Smooth muscle cell (in vitro differentiated cells): ENCODE results near the gene ZNG1F. TPM values are rescaled to one million over a fixed set of nuclear protein-coding genes. Genes with fewer than 3 reads are reported as not detected.
"Not testable (repeated sequence)": the region's sequence is repeated elsewhere in the genome, so short reads cannot be mapped to it uniquely, and the experiment has no call there.

ENCODE experiments used
- DNase-seq: peaks from one replicate; lab custom pipeline; 2025; ENCODE audit not compliant: unreplicated experiment; lab: John Stamatoyannopoulos, UW
- H2AFZ ChIP-seq: fragments of 200-600 bp; sonication (generic); 2 replicates; pipeline ENCODE4 v1.6.0; 2016; ENCODE audit warnings: antibody characterized with exemption, low read depth, mild to moderate bottlenecking
- H3F3A ChIP-seq: fragments of 200-600 bp; sonication (generic); 2 replicates; pipeline ENCODE4 v1.6.0; 2017; ENCODE audit warnings: antibody characterized with exemption, low read depth
- H3K27ac ChIP-seq: fragments of 200-600 bp; sonication (generic); 2 replicates; pipeline ENCODE4 v1.5.1; 2016; ENCODE audit warnings: low read depth, mild to moderate bottlenecking
- H3K27me3 ChIP-seq: fragments of 200-600 bp; sonication (generic); 2 replicates; pipeline ENCODE4 v1.6.1; 2016; ENCODE audit warnings: low read depth, mild to moderate bottlenecking
- H3K36me3 ChIP-seq: fragments of 200-600 bp; sonication (generic); 2 replicates; pipeline ENCODE4 v1.5.1; 2016; ENCODE audit warnings: low read depth
- H3K4me1 ChIP-seq: fragments of 200-600 bp; sonication (generic); 2 replicates; pipeline ENCODE4 v1.5.1; 2016; ENCODE audit warnings: low read depth
- H3K4me2 ChIP-seq: fragments of 200-600 bp; sonication (generic); 2 replicates; pipeline ENCODE4 v1.6.0; 2016; ENCODE audit warnings: mild to moderate bottlenecking
- H3K4me3 ChIP-seq: fragments of 200-600 bp; sonication (generic); 2 replicates; pipeline ENCODE4 v1.5.1; 2016; ENCODE audit warnings: mild to moderate bottlenecking
- H3K79me2 ChIP-seq: fragments of 200-600 bp; sonication (generic); 2 replicates; pipeline ENCODE4 v1.6.0; 2016; ENCODE audit warnings: low read depth, mild to moderate bottlenecking
- H3K9ac ChIP-seq: fragments of 200-600 bp; sonication (generic); 2 replicates; pipeline ENCODE4 v1.6.0; 2016; ENCODE audit warnings: low read depth
- H3K9me3 ChIP-seq: fragments of 200-600 bp; sonication (generic); replicated peaks from 2 replicates; pipeline ENCODE4 v1.5.1; 2016; ENCODE audit warnings: low read depth
- H4K20me1 ChIP-seq: fragments of 200-600 bp; sonication (generic); 2 replicates; pipeline ENCODE4 v1.6.0; 2016; ENCODE audit warnings: low read depth
- WGBS: methylation state at CpG from one replicate; pipeline ENCODE4 v1.1.7; 2016; ENCODE audit warnings: low lambda C conversion rate; 5-methylcytosine and 5-hydroxymethylcytosine counted together
- polyA plus RNA-seq: library from polyadenylated mRNA; unstranded; fragments of >200 nt; fragmentation: Nextera tagmentation; extraction: Ambion mirVana; gene quantifications from 2 replicates; pipeline ENCODE4 v1.2.1, GENCODE V29; 2016
- total RNA-seq: library from RNA; depleted of rRNA; stranded (reverse); fragments of >200 nt; gene quantifications from 2 replicates; pipeline ENCODE4 v1.2.3, GENCODE V29; 2014

The ZNG1F gene
- total RNA-seq (11.9 and 27.0 TPM in 2 replicates), polyA plus RNA-seq (12.7 and 14.1 TPM in 2 replicates)

DNA sequence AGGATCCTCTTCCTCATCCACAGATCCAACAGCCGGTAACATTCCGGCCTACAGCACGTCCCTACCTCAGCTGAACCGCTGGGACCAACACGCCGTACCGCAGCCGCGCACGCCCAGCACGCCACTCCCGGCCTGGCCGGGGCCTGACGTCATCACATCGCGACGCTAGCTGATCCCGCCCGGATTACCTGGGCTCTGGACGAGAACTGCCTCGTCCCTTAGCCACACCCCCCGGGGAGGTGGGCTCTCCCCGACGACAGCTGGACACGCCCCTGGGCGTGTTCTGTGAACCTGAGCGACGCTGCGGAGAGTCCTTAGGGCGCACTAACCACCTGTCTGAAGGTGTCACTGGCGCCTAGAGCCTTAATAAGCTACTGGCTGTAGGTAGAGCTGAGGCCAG, at the start of gene ZNG1F:
Gene ZNG1F (minus strand): TSS at position 101 of the 400 bp plus-strand sequence. CDS start 59 bp downstream, at position 42.
- H3K4me3 ChIP-seq, H3K4me1 ChIP-seq, H3K4me2 ChIP-seq, H3K9me3 ChIP-seq, H3K27me3 ChIP-seq, H3K27ac ChIP-seq, H2AFZ ChIP-seq, H4K20me1 ChIP-seq, DNase-seq, H3K79me2 ChIP-seq, H3K9ac ChIP-seq, H3K36me3 ChIP-seq, H3F3A ChIP-seq: not testable (repeated sequence)
- no CpG with 5 or more reads among the region's 31 CpGs for WGBS

DNA sequence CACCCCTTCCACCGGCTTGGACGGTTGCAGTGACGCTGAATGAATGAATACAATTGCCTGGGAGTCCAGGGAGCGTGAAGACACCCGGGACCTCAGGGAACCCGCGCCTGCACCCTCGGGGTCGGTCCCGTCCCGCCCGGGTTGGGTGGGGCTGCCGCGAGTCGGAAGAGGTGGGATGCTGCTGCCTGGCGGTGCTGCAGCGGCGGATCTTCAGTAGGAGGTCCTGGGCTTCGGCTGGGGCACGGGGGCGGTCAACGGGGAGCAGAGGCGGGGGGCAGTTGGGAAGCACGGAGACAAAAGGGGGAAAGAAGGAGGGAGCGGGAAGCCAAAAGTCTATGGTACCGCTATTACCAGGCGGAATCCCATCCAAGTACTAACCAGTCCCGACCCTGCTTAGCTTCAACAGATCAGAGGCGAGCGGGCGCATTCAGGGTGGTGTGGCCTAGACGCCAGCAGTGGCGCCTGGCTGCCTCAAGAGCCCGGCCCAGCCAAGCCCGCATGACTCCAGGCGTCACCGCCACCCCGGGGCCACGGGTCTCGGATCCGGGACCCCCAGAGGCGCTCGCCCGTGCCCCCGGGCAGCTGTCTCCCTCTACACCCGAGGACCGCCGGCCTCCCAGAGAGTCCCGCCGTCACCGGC, 48.1 kb upstream of the ZNG1F start:
- H3K4me3 ChIP-seq: peak overlapping the region; percentile 24
- H3K27me3 ChIP-seq, H3K27ac ChIP-seq, H3K9me3 ChIP-seq, H4K20me1 ChIP-seq, H3K36me3 ChIP-seq, H3K9ac ChIP-seq, H3K4me2 ChIP-seq, H3K79me2 ChIP-seq, DNase-seq, H3K4me1 ChIP-seq, H2AFZ ChIP-seq, H3F3A ChIP-seq: not testable (repeated sequence)
- 79% methylated on average over 37 of the region's 51 CpGs for WGBS

DNA sequence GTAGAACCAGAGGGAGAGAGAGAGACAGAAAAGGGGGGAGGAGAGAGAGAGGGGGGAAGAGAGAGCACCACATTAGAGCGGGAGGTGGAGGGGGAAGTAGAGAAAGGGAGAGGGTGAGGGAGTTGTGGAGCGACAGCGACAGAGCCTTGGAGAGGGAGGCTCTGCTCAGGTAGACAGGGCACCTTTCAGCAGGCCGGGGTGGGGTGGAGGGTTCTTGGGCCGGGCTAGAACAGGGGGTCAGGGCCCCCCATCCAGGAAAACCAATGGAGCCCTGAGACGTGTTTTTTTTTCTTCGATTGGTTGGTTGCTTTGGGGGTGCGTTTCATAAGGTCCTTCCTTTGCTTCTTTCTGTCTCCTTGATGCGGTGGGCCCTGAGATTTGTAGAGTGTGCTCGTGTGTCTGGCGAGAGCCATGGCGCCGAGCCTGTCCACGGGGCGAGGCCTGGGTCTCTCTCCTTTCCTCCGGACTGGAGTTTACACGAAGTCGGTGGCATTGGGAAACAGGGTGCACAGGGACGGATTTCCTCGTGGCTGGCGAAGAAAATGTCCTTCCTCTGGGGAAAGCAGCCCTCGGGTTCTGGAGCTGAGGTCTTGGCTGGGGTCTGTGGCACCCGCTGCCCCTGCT, 47.5 kb upstream of the ZNG1F start:
- whole genome bisulfite sequencing: 78% methylated on average over 22 of the region's 23 CpGs
- H3K27me3 ChIP-seq, H3K27ac ChIP-seq, H4K20me1 ChIP-seq, H3F3A ChIP-seq, DNase-seq, H2AFZ ChIP-seq, H3K9ac ChIP-seq, H3K36me3 ChIP-seq, H3K4me1 ChIP-seq, H3K4me2 ChIP-seq, H3K4me3 ChIP-seq, H3K9me3 ChIP-seq, H3K79me2 ChIP-seq: not testable (repeated sequence)

- whole genome bisulfite sequencing: 84% methylated on average over 54 of the region's 55 CpGs
- not testable (repeated sequence) for H3K27me3 ChIP-seq, H3K4me3 ChIP-seq, H3K9me3 ChIP-seq, DNase-seq, H3F3A ChIP-seq, H3K9ac ChIP-seq, H4K20me1 ChIP-seq, H3K79me2 ChIP-seq, H3K27ac ChIP-seq, H3K36me3 ChIP-seq, H3K4me1 ChIP-seq, H3K4me2 ChIP-seq, H2AFZ ChIP-seq
Observed at GRCh38 chr9:41234811-41235805, 46.0 kb upstream of the ZNG1F start.

- H3K36me3 ChIP-seq, DNase-seq: not testable (repeated sequence)
Observed at GRCh38 chr9:41234221-41234620, 45.1 kb upstream of the ZNG1F start.

GRCh38 chr9:41232326-41232725, 43.2 kb upstream of the ZNG1F start:
- not testable (repeated sequence) for H3F3A ChIP-seq, H3K4me1 ChIP-seq, H2AFZ ChIP-seq, H4K20me1 ChIP-seq, H3K27ac ChIP-seq, H3K4me3 ChIP-seq, H3K79me2 ChIP-seq, H3K9ac ChIP-seq, H3K9me3 ChIP-seq, H3K4me2 ChIP-seq, DNase-seq, H3K36me3 ChIP-seq, H3K27me3 ChIP-seq
- WGBS: 78% methylated on average over 10 of the region's 10 CpGs

More at GRCh38 chr9:41234221-41234620, 45.1 kb upstream of the ZNG1F start:
- H3K4me1 ChIP-seq, H4K20me1 ChIP-seq, H3F3A ChIP-seq, H3K79me2 ChIP-seq, H3K27me3 ChIP-seq, H3K4me3 ChIP-seq, H3K4me2 ChIP-seq, H3K9ac ChIP-seq, H3K27ac ChIP-seq, H2AFZ ChIP-seq, H3K9me3 ChIP-seq: not testable (repeated sequence)
- 59% methylated on average over 3 of the region's 3 CpGs for WGBS

- WGBS: 55% methylated on average over 3 of the region's 3 CpGs
- DNase-seq, H3K4me3 ChIP-seq, H3K79me2 ChIP-seq, H3K36me3 ChIP-seq, H3K9me3 ChIP-seq, H3K4me2 ChIP-seq, H3K27me3 ChIP-seq, H3K9ac ChIP-seq, H4K20me1 ChIP-seq, H3K4me1 ChIP-seq, H2AFZ ChIP-seq, H3K27ac ChIP-seq, H3F3A ChIP-seq: not testable (repeated sequence)
Observed at GRCh38 chr9:41230418-41230817, 41.3 kb upstream of the ZNG1F start.
